ENCODE results near the gene SLC13A5. TPM values are rescaled to one million over a fixed set of nuclear protein-coding genes. Genes with fewer than 3 reads are reported as not detected.

SLC13A5 gene
- total RNA-seq, 3 donors from 2014 or later: 0.32 TPM; not detected in 2

DNA sequence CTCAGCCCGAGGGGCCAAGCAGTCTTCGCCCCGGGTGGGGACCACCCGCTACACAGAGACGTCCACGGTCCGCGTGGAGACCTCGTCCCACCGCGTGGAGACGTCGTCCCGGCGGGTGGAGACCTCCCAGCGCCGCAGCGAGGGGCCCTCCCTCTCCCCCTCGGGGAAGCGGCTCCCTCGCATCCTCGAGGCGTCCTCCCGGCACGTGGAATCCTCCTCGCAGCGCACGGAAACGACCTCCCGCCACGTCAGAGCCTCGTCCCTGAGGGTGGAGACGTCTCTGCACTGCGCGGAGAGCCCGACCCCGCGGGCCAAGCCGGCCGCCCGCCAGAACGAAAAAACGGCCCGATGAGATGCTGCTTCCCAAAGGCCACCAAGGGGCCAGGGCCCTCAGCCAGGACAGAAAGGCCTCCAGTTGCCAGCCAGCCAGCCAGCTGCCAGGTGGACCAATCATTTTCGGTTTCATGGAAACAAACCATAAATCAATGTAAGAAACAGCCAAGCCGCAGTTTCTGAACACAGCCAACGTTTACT, 61.2 kb downstream of the SLC13A5 start:
- Histone ChIP-seq H3K4me3 (peak overlapping the region; percentile 75 to 87 (median 78)), H3K9me3 (no peaks in the 10 kb centered on the region), H3K27me3 (peaks cover 0 to 3% of the 10 kb centered on the region in 2 donors), H3K36me3 (no peaks in the 10 kb centered on the region), H3K4me1 (peaks cover 0 to 17% of the 10 kb centered on the region in 2 donors), H3K27ac (peak overlapping the region; percentile 91 to 93)
- peak in 2 of 3 donors; percentile 2 to 65 for TF ChIP-seq POLR2AphosphoS5 (IDR thresholded peaks at IDR 0.05)
- TF ChIP-seq POLR2A (IDR thresholded peaks at IDR 0.05): no peak
- intact Hi-C loops (cut with DNase I; ENCODE audit: low total_unique reads): no loop called here
- peak in 1 of 2 donors; percentile 56 for DNase-seq (ENCODE audit: low spot score in 2 of 2)

DNA sequence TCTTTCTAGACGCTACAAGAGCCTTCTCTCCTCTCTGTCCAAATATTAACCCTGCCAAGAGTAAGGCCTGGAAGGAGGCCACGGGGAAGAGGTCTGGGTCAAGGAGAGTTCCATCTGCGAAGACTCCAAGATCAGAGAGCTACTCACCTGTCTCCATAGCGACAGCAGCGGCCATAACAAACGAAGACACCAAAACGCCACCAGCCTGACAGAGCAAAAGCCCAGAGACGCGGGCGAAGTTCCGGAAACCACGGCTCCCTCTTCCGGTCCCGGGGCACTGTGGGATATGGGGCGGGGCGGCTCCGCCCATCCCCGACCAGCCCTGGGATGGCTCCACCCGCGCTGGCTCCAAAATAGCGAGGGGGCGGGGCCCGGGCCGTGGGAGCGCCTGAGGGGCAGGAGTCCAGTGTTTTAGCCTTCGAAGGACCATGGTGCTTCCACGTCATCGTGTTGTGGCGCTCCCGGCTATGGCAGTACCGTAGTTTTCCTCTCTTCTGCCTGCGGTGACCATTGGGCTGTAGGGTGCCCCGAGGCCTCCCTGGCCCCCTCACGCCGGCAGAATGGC, 61.7 kb downstream of the SLC13A5 start, which contains the start of the genes C17orf100 and MED31:
C17orf100 (plus strand) TSS at position 409 of the 565 bp plus-strand sequence; CDS start at position 561, 152 bp downstream.
MED31 (minus strand) TSS at position 252 of the 565 bp plus-strand sequence; CDS start at position 175, 77 bp downstream.
- peaks cover 0 to 17% of the 10 kb centered on the region in 2 donors for H3K4me1 ChIP-seq
- no peaks in the 10 kb centered on the region for H3K36me3 ChIP-seq
- TF ChIP-seq POLR2A (IDR thresholded peaks at IDR 0.05): peak; percentile 52
- TF ChIP-seq POLR2AphosphoS5 (IDR thresholded peaks at IDR 0.05): peak; percentile 53 to 94 (median 75)
- TF ChIP-seq, protein P1, sequence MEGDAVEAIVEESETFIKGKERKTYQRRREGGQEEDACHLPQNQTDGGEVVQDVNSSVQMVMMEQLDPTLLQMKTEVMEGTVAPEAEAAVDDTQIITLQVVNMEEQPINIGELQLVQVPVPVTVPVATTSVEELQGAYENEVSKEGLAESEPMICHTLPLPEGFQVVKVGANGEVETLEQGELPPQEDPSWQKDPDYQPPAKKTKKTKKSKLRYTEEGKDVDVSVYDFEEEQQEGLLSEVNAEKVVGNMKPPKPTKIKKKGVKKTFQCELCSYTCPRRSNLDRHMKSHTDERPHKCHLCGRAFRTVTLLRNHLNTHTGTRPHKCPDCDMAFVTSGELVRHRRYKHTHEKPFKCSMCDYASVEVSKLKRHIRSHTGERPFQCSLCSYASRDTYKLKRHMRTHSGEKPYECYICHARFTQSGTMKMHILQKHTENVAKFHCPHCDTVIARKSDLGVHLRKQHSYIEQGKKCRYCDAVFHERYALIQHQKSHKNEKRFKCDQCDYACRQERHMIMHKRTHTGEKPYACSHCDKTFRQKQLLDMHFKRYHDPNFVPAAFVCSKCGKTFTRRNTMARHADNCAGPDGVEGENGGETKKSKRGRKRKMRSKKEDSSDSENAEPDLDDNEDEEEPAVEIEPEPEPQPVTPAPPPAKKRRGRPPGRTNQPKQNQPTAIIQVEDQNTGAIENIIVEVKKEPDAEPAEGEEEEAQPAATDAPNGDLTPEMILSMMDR (IDR thresholded peaks at IDR 0.05): no peak
- DNase-seq (ENCODE audit: low spot score in 2 of 2): peak; percentile 91 to 94
- intact Hi-C loops (cut with DNase I; ENCODE audit: low total_unique reads): no loop called here
- no peaks in the 10 kb centered on the region for H3K9me3 ChIP-seq
- peaks cover 0 to 3% of the 10 kb centered on the region in 2 donors for H3K27me3 ChIP-seq
- peak within 1 kb of the TSS; percentile 91 to 93 for H3K27ac ChIP-seq
- H3K4me3 ChIP-seq: peak within 1 kb of the TSS; percentile 75 to 87 (median 78)

GRCh38 chr17:6648181-6648580, 65.0 kb downstream of the SLC13A5 start:
- peaks cover 0 to 11% of the 10 kb centered on the region in 2 donors for H3K4me1 ChIP-seq
- DNase-seq (ENCODE audit: low spot score in 2 of 2): no peak
- no peak overlapping the region for H3K4me3 ChIP-seq
- no peaks in the 10 kb centered on the region for H3K27me3 ChIP-seq
- intact Hi-C loops (cut with DNase I; ENCODE audit: low total_unique reads): no loop called here
- H3K27ac ChIP-seq: no peak overlapping the region
- no peaks in the 10 kb centered on the region for H3K9me3 ChIP-seq
- H3K36me3 ChIP-seq: no peaks in the 10 kb centered on the region
- TF ChIP-seq POLR2A (IDR thresholded peaks at IDR 0.05) (no peak), POLR2AphosphoS5 (IDR thresholded peaks at IDR 0.05) (no peak)
- TF ChIP-seq, protein P1 (IDR thresholded peaks at IDR 0.05): no peak

GRCh38 chr17:6643451-6644125, 69.6 kb downstream of the SLC13A5 start:
- no peak for DNase-seq (ENCODE audit: low spot score in 2 of 2)
- Histone ChIP-seq H3K4me3 (no peak overlapping the region), H3K9me3 (no peaks in the 10 kb centered on the region), H3K4me1 (peaks cover 5 to 19% of the 10 kb centered on the region in 2 donors), H3K27me3 (no peaks in the 10 kb centered on the region), H3K36me3 (no peaks in the 10 kb centered on the region), H3K27ac (no peak overlapping the region)
- TF ChIP-seq, protein P1 (IDR thresholded peaks at IDR 0.05): no peak
- TF ChIP-seq POLR2AphosphoS5 (IDR thresholded peaks at IDR 0.05): no peak
- intact Hi-C loops (cut with DNase I; ENCODE audit: low total_unique reads): loop anchor here (2.0 kb wide), 1 partner anchor 55 kb away; no protein-coding TSS in a partner anchor

DNA sequence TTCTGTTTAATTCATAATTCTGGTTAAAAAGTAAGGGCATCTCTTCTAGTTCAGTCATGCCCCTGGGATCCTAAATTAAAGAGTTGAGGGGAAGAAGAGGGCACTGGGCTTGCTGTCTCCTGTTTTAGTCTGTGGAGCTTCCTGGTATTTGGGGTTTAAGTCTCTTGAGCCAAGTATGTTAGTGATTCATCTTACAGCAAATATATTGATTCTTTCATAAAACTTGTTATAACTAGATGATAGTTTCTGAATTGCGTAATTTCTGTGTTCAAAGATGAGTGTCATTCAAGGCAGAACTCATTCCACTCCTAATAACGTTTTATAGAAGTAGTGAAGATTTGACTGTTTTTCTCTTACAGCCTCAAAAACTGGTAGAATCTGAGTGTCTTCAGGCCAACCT, 70.6 kb downstream of the SLC13A5 start:
- H3K4me3 ChIP-seq: no peak overlapping the region
- H3K9me3 ChIP-seq: no peaks in the 10 kb centered on the region
- no peak for DNase-seq (ENCODE audit: low spot score in 2 of 2)
- H3K27me3 ChIP-seq: no peaks in the 10 kb centered on the region
- TF ChIP-seq POLR2AphosphoS5 (IDR thresholded peaks at IDR 0.05): no peak
- TF ChIP-seq, protein P1 (IDR thresholded peaks at IDR 0.05): no peak
- no peak for TF ChIP-seq POLR2A (IDR thresholded peaks at IDR 0.05)
- H3K4me1 ChIP-seq: peaks cover 5 to 20% of the 10 kb centered on the region in 2 donors
- no peak overlapping the region for H3K27ac ChIP-seq
- intact Hi-C loops (cut with DNase I; ENCODE audit: low total_unique reads): loop anchor here (2.0 kb wide), 1 partner anchor 54 kb away; no protein-coding TSS in a partner anchor
- H3K36me3 ChIP-seq: no peaks in the 10 kb centered on the region
